Measurements from ENCODE around the gene SLC35F6.
"Not testable (repeated sequence)": the region's sequence is repeated elsewhere in the genome, so short reads cannot be mapped to it uniquely, and the experiment has no call there.

Gene SLC35F6

DNA sequence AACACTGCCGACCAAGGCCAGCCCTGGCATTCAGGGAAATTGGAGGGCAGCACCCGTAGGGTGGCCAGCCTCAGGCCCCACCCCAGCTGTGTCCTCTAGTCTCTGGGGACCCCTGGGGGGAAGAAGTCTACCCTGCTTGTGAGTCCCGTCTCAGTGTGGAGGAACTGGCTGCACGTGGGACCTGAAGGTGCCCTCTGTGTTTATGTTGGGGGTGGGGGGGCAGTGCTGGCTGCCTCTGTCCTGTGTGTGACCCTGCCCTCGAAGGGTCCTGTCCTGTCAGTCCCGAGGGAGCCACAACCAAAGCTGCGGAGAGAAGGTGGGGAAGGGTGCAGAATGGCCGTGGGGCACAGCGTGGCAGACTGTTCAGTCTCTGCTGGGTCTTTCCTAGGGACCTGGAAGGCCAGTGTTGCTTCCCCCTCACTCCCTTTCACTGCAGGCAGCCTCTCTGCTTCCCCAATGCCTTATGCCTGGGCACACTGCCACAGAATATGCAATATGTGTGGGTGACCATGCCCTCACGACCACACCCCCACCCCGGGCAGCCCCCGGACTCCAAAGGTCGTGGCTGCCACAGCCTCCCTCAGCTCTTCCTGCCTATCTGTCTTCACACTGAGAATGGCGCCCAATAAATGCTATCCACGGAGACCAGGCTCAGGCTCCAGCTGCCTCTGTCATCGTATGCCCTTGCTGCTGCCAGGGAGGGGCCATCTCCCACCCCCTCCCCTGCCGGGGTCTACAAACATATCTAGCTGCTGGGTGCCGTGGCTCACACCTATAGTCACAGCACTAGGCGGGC lies 33.3 kb upstream of the SLC35F6 start:
- DNase-seq, result no peak

DNA sequence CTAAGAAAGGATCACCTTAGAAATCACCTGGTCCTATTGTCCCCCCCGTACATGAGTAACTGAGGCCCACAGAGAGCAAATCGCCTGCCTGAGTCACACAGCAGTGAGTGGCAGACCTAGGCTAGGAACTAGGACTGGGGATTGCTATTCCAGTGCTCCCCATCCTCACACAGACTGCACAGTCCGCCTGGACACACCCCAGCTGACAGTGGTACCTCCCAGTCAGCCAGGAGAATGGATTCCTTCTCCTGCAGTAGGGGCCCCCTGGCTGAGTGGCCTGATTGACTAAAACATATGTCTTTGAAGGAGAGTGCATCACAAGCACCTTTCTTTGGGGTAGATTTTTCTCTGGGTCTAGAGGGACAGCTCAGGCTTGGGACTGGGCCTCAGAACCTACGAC lies 32.4 kb upstream of the SLC35F6 start:
- DNase-seq, result no peak

DNA sequence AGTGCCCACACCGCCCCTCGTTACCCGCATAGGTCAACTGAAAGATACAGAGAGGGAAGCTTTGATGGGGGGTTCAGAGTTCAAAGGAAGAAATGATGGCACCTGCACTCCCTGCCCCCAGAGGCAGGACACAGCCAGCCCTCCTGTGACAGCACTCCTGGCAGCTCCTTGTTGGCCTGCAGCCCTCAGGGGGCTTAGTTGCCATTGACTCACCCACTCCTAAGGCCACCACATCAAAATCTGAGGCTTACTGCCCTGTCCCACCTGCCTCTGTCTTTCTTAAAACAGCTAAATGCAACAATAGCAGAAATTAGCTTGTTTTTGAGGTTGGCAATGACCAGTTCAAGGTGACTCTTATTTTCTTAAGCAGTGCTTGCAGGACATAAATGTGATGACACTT lies 31.6 kb upstream of the SLC35F6 start:
- no peak for DNase-seq

DNA sequence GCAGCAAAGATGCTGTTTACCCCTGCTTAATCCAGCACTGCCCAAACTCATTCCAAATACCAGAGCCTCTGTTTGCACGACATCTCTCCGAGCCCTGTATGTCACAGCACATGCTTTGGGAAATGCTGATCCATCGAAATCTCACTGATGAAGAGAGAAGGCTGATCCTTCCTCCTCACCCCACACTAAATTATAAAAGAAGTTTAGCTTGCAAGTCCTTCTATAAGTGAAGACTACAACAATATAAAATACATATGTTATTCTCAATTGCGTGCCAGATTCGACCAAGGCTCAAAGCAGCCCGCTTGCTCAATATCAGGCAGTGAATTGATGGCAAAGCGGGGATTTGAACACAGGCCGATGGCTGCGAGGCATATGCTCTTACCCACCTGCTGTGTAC lies 30.7 kb upstream of the SLC35F6 start:
- DNase-seq, result no peak

DNA sequence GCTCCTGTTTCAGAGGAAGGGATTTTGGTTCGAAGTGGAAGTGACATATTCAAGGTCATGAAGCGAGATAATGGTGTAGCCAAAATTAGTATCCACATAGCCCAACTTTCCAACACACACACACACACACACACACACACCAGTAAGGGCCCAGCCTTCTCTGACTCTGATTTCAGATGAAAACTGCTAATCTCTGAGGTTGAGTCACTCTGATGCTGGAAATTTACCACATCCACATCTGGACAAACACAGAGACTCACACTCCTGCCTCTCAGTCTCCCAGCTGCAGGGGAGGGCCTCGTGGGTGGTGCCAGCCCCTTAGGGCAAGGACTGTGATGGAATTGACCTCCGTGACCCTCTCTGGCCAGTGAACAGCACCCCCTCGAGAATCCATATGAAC lies 29.0 kb upstream of the SLC35F6 start:
- DNase-seq, result no peak

DNA sequence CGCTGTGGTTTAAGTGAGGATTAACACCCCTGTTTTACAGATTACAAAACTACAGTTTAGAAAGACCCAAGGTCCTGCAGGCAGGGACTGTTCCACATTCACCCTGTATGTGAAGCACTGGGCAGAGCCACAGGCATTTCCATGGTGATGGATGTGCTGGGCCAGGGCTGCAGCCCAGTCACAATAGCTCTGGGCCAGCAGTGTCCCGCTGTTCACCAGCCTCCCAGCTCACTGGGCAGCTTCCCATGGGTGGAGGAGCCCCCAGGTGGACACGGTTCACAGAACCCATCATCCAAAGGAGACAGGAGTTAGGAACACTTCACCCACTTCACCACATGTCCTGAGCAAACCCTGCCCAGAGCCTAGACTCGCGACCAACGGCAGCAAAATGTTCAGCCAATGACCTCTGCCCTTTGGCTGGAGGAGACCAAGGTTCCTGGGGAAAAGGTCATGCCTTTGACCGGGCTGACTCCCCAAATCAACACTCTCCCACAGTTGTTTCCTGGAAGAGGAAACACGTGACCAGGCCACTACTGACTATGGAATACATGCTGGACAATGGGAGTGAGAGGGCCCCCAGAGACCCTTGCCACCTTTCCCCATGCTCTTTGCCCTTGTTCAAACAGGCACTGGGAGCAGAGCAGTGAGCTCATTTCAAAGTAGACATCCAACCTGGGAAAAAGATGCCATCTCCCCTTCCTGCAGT lies 28.0 kb upstream of the SLC35F6 start:
- no peak for DNase-seq

DNA sequence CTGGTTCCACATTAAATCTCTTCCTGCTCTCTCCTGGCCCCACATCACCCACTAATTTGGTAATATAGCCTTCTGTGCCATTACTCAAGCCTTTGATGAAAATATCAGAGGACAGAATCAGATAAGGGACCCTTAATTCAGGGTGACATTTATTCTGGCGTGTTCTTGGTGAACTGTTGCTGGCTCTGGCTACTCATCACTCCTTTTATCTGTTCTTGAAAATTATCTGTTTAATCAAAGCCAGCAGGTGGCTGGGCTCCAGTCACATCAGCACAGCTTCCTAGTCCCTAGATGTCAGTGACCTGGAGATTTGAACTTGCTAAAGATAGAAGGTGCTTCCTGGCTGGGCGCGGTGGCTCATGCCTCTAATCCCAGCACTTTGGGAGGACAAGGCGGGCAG lies 26.9 kb upstream of the SLC35F6 start:
- DNase-seq, result no peak

DNA sequence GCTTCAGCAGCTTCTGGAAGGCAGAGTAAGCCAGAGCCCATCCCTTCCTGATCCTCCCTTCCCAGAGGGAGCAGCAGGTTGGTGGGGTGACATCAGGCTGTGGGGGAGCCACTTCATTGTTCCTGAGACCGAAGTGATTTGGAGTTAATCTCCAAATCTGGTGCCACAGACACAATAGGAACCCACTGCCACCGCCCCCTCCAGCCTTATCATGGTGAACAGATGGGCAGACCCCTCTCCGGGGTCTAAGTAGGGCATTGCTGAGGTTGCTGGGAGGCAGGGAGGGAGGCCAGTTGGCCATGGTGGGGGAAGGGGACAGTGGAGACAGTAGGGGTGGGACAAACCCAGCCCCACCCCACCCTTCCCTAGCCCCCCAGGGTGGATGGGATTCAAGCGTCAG lies 25.6 kb upstream of the SLC35F6 start:
- no peak for DNase-seq

DNA sequence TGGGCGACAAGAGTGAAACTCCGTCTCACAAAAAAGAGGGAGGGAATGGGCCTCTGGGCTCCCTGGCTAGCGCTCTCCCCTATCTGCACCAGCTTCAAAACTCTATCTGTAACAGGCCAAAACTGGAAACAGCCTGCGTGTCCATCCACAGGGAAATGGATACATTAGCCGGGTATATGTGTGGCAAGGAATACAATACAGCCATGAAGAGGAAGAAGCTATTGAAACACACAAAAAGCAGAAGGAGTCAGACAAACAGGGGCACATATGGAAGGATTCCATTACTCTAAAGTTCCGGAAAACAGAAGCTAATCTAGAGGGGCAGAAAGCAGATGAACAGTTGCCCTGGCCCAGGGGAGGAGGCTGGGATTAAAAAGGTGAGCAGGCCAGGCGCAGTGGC lies 24.6 kb upstream of the SLC35F6 start:
- DNase-seq, result no peak

DNA sequence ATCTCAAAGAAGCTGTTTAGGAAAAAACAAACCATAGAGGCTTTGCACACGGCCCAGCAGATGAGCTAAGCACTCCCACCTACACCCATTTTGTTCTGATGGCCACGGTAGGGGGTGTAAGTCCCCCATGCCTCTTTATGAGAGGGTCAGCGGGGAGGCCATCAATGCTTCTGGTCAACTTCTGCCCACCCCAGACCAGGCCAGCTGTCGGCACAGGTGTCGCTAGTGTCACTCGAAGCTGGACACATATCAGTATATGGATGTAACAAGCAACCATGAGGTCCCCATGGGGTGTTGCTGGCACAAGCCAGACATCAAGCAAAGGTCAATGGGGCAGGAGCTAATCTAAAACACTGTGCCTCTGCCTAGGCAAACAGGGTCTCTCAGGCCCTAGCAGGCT lies 23.7 kb upstream of the SLC35F6 start:
- no peak for DNase-seq

DNA sequence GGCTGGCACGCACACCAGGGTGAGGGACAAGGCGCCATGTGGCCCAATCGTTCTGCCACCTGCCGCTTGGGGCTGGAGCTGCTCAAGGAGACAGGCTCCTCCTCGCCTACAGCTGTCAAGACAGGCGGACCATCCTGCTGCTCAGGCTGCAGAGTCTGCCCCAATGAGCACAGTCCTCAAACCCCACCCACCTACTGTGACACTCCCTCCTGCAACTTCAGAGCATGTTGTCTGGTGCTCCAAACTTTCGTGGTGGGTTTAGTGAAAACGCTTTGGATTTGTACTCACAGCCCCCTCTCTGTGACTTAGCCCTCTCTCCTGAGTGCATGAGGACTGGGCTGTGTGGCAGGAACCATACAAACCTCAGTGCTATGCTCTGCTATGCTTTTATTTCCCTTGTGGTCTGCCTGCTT lies 23.2 kb upstream of the SLC35F6 start:
- no peak for DNase-seq

DNA sequence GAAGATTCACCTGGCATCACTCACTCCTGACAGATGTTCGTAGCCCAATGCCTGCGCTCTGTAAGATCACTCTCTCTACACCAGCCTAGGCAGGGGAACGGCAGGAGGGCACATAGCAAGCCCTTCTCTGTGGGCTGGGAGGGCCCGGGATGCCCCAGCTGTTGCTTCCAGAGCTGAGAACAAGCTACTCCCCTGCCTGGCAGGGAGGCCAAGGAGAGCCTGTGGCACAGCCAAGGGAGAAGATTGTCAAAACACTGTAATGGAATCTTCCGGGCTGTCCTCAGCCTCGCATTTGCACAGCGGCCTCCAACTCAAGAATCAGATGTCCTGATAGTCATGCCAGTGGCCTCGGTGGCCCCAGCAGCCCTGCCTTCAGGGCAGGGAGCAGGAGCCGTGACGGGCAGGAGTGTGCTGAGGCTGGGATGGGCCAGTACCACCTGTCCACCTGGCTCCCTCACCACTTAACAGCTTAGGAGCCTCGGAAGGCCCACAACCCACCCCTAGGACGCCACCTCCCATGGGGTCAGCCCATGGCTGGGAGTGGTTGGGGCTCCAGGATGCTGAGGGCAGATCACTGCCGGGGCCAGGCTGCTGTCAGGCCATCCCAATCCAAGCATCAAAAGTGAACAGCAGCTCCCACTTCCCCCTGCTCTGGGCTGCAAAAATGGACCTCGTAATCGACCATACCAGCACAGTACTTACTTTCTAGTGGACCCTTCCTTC lies 21.9 kb upstream of the SLC35F6 start:
- DNase-seq, result no peak

DNA sequence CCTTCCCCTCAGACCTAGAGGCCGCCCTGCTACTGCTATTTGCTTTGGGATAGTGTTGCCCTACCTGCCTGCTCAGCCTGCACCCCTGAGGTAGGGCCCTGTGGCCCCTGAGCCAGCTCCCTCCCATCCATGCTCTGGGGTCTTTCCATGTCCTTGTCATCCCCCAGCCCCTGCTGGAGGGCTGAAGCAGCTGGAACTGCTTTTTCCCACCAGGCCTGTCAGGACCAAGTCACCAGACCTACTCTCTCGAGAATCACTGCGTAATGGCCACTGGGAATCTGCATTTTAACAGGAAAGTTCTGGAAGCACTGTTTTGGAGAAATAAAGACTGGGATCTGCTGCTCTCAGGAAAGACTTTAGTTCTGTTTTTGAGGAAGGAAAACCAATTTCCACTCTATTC lies 20.2 kb upstream of the SLC35F6 start:
- no peak for DNase-seq

DNA sequence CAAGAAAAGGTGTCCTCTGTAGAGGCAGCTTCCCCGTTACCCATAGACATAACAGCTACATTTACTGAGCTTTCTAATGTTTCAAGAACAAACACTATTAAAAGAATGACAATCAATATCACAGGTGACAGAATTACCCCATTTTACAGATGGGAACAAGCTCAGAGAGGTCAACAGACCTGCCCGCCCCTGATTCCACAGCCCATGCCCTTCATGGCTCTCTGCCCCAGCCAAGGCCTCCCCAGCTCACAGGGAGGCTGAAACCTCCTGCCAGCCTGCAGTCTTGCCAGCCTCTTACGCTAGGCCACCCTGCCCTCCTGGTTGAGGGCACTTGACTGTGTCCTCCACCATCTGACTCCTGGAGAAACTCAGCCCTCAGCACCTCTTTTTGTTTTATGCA lies 19.1 kb upstream of the SLC35F6 start:
- no peak for DNase-seq

DNA sequence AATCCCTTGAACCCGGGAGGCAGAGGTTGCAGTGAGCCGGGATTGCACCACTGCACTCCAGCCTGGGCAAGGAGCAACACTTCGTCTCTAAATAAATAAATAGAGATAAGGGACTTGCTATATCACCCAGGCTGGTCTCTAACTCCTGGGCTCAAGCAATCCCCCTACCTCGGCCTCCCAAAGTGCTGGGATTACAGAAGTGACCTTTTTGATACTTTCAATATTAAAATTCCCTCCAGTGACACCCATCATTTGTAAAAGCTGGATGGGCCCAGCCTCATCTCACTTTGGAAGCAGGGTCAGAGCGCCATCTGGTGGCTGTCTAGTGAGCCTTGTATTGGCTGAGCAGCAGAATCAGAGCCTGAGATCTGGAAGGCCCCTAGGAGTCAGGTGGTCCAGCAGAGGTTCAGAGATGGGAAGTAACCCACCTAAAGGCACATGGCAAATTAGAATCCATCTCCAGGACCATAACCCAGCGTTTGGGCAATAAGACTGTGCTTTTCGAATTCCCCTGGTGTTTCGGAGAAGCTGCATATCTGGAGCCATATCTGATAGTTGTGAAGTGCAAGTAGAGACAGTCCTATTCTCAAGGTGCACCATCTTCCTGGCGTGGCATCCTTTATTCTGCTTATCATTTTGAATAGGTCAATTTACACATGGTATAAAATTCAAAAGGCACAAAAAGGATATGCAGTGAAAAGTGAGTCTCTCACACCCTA lies 18.3 kb upstream of the SLC35F6 start:
- DNase-seq, result peak; percentile 86

DNA sequence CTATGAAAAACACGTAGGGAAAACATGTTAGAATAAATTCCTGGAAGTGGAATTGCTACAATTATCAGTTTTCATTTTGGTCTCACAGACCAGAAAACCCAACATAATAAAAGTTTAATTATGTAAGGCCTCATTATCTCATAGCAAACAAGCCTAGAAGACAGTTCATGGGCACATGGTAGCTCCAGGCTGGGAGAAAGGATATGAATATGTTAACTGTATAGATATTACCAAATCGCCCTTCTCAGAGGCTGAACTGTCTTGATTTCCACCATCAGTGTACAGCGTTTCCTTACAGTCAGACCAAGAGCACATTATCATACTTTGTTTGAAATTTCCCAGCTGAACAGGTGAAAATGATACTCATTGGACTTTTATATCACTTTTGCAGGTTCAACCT lies 17.1 kb upstream of the SLC35F6 start:
- no peak for DNase-seq

DNA sequence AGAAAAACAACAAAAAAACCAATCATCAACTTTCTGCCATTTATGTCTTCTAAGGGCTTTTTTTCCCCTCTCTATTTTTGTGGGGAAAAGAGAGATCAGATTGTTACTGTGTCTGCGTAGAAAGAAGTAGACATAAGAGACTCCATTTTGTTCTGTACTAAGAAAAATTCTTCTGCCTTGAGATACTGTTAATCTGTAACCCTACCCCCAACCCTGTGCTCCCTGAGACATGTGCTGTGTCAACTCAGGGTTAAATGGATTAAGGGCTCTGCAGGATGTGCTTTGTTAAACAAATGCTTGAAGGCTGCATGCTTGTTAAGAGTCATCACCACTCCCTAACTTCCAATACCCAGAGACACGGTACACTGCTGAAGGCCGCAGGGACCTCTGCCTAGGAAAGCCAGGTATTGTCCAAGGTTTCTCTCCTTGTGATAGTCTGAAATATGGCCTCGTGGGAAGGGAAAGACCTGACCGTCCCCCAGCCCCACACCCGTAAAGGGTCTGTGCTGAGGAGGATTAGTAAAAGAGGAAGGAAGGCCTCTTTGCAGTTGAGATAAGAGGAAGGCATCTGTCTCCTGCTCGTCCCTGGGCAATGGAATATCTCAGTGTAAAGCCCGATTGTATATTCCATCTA lies 14.2 kb upstream of the SLC35F6 start:
- not testable (repeated sequence) for DNase-seq

DNA sequence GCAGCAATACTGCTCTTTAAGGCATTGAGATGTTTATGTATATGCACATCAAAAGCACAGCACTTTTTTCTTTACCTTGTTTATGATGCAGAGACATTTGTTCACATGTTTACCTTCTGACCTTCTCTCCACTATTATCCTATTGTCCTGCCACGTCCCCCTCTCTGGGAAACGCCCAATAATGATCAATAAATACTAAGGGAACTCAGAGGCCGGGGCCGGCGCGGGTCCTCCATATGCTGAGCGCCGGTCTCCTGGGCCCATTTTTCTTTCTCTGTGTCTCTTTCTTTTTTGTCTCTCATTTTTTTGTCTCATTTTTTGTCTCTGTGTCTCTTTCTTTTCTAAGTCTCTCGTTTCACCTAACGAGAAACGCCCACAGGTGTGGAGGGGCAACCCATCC lies 13.6 kb upstream of the SLC35F6 start:
- not testable (repeated sequence) for DNase-seq

DNA sequence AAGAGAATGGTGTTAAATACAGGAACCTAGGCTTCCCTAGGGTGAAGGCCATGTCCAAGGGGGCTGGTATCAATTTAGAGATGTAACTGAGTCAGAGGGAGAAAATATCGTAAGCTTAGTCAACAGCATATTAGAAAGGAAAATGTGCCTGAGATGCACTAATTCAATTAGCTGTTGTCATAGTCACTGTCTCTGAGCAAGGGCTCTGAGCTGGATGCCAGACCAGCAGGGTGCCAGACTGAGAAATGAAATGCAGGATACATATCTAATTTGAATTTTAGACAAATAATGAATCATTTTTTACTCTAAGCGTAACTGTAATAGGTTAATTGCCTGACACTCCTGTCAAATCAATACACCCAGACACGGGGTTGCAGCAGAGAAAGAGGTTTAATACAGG lies 11.4 kb upstream of the SLC35F6 start:
- DNase-seq, result no peak

DNA sequence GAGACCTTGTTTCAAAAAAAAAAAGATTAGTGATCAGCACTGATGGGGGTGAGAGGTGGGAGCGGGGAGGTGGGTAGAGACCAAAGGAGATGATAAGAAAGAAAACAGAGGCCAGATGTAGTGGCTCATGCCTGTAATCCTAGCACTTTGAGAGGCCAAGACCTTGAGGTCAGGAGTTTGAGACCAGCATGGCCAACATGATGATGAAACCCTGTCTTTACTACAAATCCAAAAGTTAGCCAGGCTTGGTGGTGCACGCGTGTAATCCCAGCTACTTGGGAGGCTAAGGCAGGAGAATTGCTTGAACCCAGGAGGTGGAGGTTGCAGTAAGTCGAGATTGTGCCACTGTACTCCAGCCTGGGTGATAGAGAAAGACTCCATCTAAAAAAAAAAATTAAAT lies 9.5 kb upstream of the SLC35F6 start:
- no peak for DNase-seq

DNA sequence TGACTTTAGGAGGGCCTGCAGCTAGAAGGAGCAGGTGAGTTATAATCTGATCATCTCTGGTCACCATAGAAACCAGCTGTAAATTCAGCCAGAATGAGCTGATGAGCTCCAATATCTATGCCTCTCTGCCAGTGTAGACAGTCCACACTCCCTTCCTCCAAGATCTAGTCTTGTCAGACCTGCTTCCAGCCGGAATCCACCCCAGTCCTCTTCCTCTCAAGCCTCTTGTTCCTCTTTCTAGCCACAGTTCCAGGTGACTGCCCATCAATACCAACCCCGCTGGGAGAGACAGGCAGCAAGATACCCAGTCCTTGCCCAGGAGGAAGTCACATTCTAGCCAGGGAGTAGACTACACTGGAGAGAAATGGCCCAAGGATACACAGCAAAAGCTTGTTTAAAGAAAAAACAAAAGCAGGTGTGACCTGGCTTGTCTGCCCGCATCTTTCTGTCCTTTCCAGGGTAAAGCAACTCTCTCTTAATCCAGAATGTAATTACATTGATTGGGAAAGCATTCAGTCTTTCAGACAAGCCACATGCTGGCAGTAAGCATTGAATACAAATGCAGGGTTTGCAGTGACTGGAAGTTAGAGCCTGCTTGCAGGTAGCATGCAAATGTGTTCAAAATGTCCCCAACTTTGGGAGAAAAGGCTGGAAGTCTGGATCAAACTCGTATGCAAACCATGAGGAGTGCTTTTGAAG lies 9.0 kb upstream of the SLC35F6 start:
- no peak for DNase-seq

DNA sequence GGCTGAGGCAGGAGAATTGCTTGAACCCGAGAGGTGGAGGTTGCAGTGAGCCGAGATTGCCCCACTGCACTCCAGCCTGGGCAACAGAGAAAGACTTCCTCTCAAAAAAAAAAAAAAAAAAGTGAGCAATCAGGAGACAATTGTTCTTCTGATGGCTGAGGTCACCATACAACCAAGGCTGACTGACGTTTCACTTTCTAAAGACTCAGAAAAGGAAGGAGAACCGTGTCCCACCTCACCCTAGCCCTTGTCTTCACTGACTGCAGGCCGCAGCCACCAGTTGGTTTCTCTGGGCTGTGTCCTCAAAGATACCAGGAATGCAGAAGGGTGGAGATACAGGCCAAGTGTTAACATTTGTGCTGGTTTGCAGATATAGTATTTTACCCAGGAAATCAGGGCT lies 7.7 kb upstream of the SLC35F6 start:
- DNase-seq, result no peak

All from CD4-positive, alpha-beta T cell treated with Interleukin-17A for 4 hours (primary cell).